Loucy (cell line): ENCODE data around the gene RNASEL.

Experiments used
- H2AFZ ChIP-seq: fragments of 200-600 bp; sonication (generic); 2 replicates; pipeline ENCODE4 v1.6.0; 2016; ENCODE audit warnings: antibody characterized with exemption, mild to moderate bottlenecking, low read length, moderate library complexity
- H3F3A ChIP-seq: fragments of 200-600 bp; 2 replicates; pipeline ENCODE4 v1.6.0; 2016; ENCODE audit warnings: antibody characterized with exemption, low read depth, mild to moderate bottlenecking
- H3K27me3 ChIP-seq: fragments of 200-600 bp; sonication (generic); 2 replicates; pipeline ENCODE4 v1.6.1; 2014; ENCODE audit warnings: low read length, mild to moderate bottlenecking; ENCODE audit not compliant: insufficient read depth, poor library complexity, severe bottlenecking
- H3K36me3 ChIP-seq: fragments of 200-600 bp; sonication (generic); 2 replicates; pipeline ENCODE4 v1.6.1; 2016; ENCODE audit warnings: low read length; ENCODE audit not compliant: insufficient read depth
- H3K4me1 ChIP-seq: fragments of 200-600 bp; sonication (generic); 2 replicates; pipeline ENCODE4 v1.5.1; 2014; ENCODE audit warnings: low read length, mild to moderate bottlenecking; ENCODE audit not compliant: insufficient read depth, poor library complexity, severe bottlenecking
- H3K4me2 ChIP-seq: fragments of 200-600 bp; sonication (generic); 2 replicates; pipeline ENCODE4 v1.6.0; 2014; ENCODE audit warnings: antibody characterized with exemption, low read length, low read depth, mild to moderate bottlenecking; ENCODE audit not compliant: poor library complexity, severe bottlenecking
- H3K4me3 ChIP-seq: fragments of 200-600 bp; sonication (generic); 2 replicates; pipeline ENCODE4 v1.5.1; 2014; ENCODE audit warnings: low read length, mild to moderate bottlenecking, mixed read lengths; ENCODE audit not compliant: poor library complexity, severe bottlenecking
- H3K79me2 ChIP-seq: fragments of 200-600 bp; sonication (generic); 2 replicates; pipeline ENCODE4 v1.6.1; 2014; ENCODE audit warnings: low read length; ENCODE audit not compliant: insufficient read depth
- H3K9ac ChIP-seq: fragments of 200-600 bp; sonication (generic); 2 replicates; pipeline ENCODE4 v1.6.0; 2014; ENCODE audit warnings: mild to moderate bottlenecking, low read depth, low read length, moderate library complexity; ENCODE audit not compliant: poor library complexity, severe bottlenecking
- H3K9me2 ChIP-seq: fragments of 200-600 bp; sonication (generic); replicated peaks from 2 replicates; pipeline ENCODE4 v1.6.1; 2016; ENCODE audit warnings: low read depth, low read length, mixed read lengths
- H3K9me3 ChIP-seq: fragments of 200-600 bp; sonication (generic); 2 replicates; pipeline ENCODE4 v1.6.1; 2014; ENCODE audit warnings: mild to moderate bottlenecking, antibody characterized with exemption, low read length, low read depth; ENCODE audit not compliant: insufficient read depth
- H4K20me1 ChIP-seq: fragments of 200-600 bp; sonication (generic); 2 replicates; pipeline ENCODE4 v1.6.0; 2014; ENCODE audit warnings: antibody characterized with exemption, low read length, mild to moderate bottlenecking; ENCODE audit not compliant: insufficient read depth, poor library complexity, severe bottlenecking
- CTCF ChIP-seq: fragments of 200-600 bp; sonication (generic); conservative IDR thresholded peaks from 2 replicates; pipeline ENCODE4 v1.5.1; 2014; ENCODE audit warnings: mild to moderate bottlenecking, antibody characterized with exemption, low read length
- EZH2phosphoT487 ChIP-seq: fragments of 200-600 bp; IDR thresholded peaks from 2 replicates; pipeline ENCODE4 v1.6.1; 2018; ENCODE audit warnings: antibody characterized with exemption, mild to moderate bottlenecking, moderate library complexity, borderline replicate concordance

The RNASEL gene

GRCh38 chr1:182625024-182625423, 36.0 kb upstream of the RNASEL start:
- no peaks in the 10 kb centered on the region for H3K9me2 ChIP-seq
- H3K36me3 ChIP-seq: no peaks in the 10 kb centered on the region
- no peak for TF ChIP-seq CTCF
- no peak for TF ChIP-seq EZH2phosphoT487
- no peak overlapping the region for H2AFZ ChIP-seq
- H4K20me1 ChIP-seq: no peaks in the 10 kb centered on the region
- no peak overlapping the region for H3K4me2 ChIP-seq
- no peaks in the 10 kb centered on the region for H3K79me2 ChIP-seq
- H3K27me3 ChIP-seq: no peaks in the 10 kb centered on the region
- H3F3A ChIP-seq: no peaks in the 10 kb centered on the region
- peaks cover 34% of the 10 kb centered on the region for H3K4me1 ChIP-seq
- no peaks in the 10 kb centered on the region for H3K9me3 ChIP-seq
- no peak overlapping the region for H3K9ac ChIP-seq
- no peak overlapping the region for H3K4me3 ChIP-seq

- Histone ChIP-seq H3F3A (no peaks in the 10 kb centered on the region), H3K4me1 (peaks cover 30% of the 10 kb centered on the region), H3K9ac (no peak overlapping the region), H3K9me2 (no peaks in the 10 kb centered on the region), H3K4me3 (no peak overlapping the region), H3K36me3 (no peaks in the 10 kb centered on the region), H3K9me3 (no peaks in the 10 kb centered on the region), H3K27me3 (no peaks in the 10 kb centered on the region), H4K20me1 (no peaks in the 10 kb centered on the region), H2AFZ (0 out of 2 replicates have a peak overlapping the region, but pooled peaks have one; percentile 34), H3K4me2 (no peak overlapping the region), H3K79me2 (no peaks in the 10 kb centered on the region)
- TF ChIP-seq EZH2phosphoT487 (no peak), CTCF (no peak)
These were observed 35.5 kb upstream of the RNASEL start for GRCh38 chr1:182624577-182624976.

GRCh38 chr1:182622901-182623528, 34.0 kb upstream of the RNASEL start:
- Histone ChIP-seq H3F3A (peaks cover 3% of the 10 kb centered on the region; the same call in 1 of the 2 replicates), H3K9me3 (no peaks in the 10 kb centered on the region), H3K4me2 (no peak overlapping the region), H3K4me1 (peaks cover 20% of the 10 kb centered on the region), H3K4me3 (no peak overlapping the region), H4K20me1 (no peaks in the 10 kb centered on the region), H3K9me2 (no peaks in the 10 kb centered on the region), H3K27me3 (no peaks in the 10 kb centered on the region), H3K79me2 (no peaks in the 10 kb centered on the region), H3K9ac (no peak overlapping the region), H2AFZ (no peak overlapping the region), H3K36me3 (no peaks in the 10 kb centered on the region)
- TF ChIP-seq CTCF (no peak), EZH2phosphoT487 (no peak)
